ENCODE results near the gene MYLK.

MYLK gene

DNA sequence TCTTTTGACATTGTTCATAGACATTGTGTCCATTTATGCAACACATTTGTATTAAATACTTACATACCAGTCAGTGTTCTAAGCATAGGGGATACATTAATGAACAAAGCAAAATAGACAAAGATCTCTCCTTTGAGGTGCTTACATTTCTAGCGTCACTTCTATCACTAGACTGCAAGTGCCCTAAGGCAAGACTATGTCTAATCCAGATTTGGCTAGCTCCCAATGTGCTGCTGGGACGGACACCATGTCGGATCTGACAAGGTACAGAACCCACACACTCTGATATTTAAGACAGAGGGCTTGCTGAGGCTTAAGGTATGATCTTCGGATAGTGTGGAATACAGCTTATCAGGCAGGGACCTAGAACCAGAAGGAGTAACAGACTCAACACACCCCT, 41.4 kb downstream of the MYLK start:
- Histone ChIP-seq H3K4me3 (ENCODE audit: low read length, poor library complexity, severe bottlenecking) (no peak overlapping the region), H3K9me3 (ENCODE audit: insufficient read depth, low read depth, low read length) (peaks cover 13% of the 10 kb centered on the region), H3K9me2 (replicated peaks; ENCODE audit: low read depth, low read length) (no peaks in the 10 kb centered on the region), H3K4me2 (ENCODE audit: low read depth, low read length, poor library complexity, severe bottlenecking) (no peak overlapping the region), H4K20me1 (ENCODE audit: insufficient read depth, low read length, poor library complexity, severe bottlenecking) (no peaks in the 10 kb centered on the region), H3K27me3 (ENCODE audit: insufficient read depth, low read length, poor library complexity, severe bottlenecking) (peaks cover 6% of the 10 kb centered on the region), H3K9ac (ENCODE audit: low read depth, low read length, poor library complexity, severe bottlenecking) (no peak overlapping the region), H3F3A (ENCODE audit: low read depth) (no peaks in the 10 kb centered on the region), H3K79me2 (ENCODE audit: insufficient read depth, low read length) (no peaks in the 10 kb centered on the region), H3K36me3 (ENCODE audit: insufficient read depth, low read length) (no peaks in the 10 kb centered on the region), H3K4me1 (ENCODE audit: insufficient read depth, low read length, poor library complexity, severe bottlenecking) (no peaks in the 10 kb centered on the region), H2AFZ (ENCODE audit: low read length) (no peak overlapping the region)
- TF ChIP-seq, protein P1, sequence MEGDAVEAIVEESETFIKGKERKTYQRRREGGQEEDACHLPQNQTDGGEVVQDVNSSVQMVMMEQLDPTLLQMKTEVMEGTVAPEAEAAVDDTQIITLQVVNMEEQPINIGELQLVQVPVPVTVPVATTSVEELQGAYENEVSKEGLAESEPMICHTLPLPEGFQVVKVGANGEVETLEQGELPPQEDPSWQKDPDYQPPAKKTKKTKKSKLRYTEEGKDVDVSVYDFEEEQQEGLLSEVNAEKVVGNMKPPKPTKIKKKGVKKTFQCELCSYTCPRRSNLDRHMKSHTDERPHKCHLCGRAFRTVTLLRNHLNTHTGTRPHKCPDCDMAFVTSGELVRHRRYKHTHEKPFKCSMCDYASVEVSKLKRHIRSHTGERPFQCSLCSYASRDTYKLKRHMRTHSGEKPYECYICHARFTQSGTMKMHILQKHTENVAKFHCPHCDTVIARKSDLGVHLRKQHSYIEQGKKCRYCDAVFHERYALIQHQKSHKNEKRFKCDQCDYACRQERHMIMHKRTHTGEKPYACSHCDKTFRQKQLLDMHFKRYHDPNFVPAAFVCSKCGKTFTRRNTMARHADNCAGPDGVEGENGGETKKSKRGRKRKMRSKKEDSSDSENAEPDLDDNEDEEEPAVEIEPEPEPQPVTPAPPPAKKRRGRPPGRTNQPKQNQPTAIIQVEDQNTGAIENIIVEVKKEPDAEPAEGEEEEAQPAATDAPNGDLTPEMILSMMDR (conservative IDR thresholded peaks at IDR 0.05; ENCODE audit: low read length): no peak
- TF ChIP-seq EZH2phosphoT487 (IDR thresholded peaks at IDR 0.05; ENCODE audit: borderline replicate concordance): no peak

GRCh38 chr3:123841476-123842238, 42.5 kb downstream of the MYLK start:
- Histone ChIP-seq H4K20me1 (ENCODE audit: insufficient read depth, low read length, poor library complexity, severe bottlenecking) (no peaks in the 10 kb centered on the region), H3K79me2 (ENCODE audit: insufficient read depth, low read length) (no peaks in the 10 kb centered on the region), H3K4me1 (ENCODE audit: insufficient read depth, low read length, poor library complexity, severe bottlenecking) (no peaks in the 10 kb centered on the region), H3K27me3 (ENCODE audit: insufficient read depth, low read length, poor library complexity, severe bottlenecking) (no peaks in the 10 kb centered on the region), H2AFZ (ENCODE audit: low read length) (no peak overlapping the region), H3F3A (ENCODE audit: low read depth) (no peaks in the 10 kb centered on the region), H3K4me3 (ENCODE audit: low read length, poor library complexity, severe bottlenecking) (no peak overlapping the region), H3K9me2 (replicated peaks; ENCODE audit: low read depth, low read length) (no peaks in the 10 kb centered on the region), H3K9me3 (ENCODE audit: insufficient read depth, low read depth, low read length) (0 out of 2 replicates have a peak, but pooled peaks cover 6% of the 10 kb centered on the region), H3K36me3 (ENCODE audit: insufficient read depth, low read length) (no peaks in the 10 kb centered on the region), H3K4me2 (ENCODE audit: low read depth, low read length, poor library complexity, severe bottlenecking) (no peak overlapping the region), H3K9ac (ENCODE audit: low read depth, low read length, poor library complexity, severe bottlenecking) (no peak overlapping the region)
- TF ChIP-seq EZH2phosphoT487 (IDR thresholded peaks at IDR 0.05; ENCODE audit: borderline replicate concordance): no peak
- TF ChIP-seq, protein P1 (conservative IDR thresholded peaks at IDR 0.05; ENCODE audit: low read length): no peak

DNA sequence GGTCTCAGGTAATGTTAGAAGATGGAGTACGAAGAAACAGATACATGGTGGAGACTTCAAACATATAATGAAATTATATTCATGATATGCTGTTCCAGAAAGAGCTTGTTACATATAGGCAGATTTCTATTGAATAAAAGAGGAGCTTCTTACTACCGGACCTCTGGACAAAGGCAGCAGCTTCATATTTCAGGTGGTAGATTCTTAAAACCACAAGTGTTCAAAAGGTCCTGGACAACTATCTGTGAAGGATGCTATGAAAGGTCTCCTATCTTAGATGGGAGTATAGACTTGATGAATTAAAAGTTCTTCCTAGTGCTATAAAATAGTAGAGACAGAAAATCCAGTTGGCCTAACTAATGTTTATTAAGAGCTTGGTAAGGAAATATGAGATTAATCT, 43.2 kb downstream of the MYLK start:
- no peaks in the 10 kb centered on the region for H3K9me2 ChIP-seq (replicated peaks; ENCODE audit: low read depth, low read length)
- no peak overlapping the region for H3K9ac ChIP-seq (ENCODE audit: low read depth, low read length, poor library complexity, severe bottlenecking)
- TF ChIP-seq EZH2phosphoT487 (IDR thresholded peaks at IDR 0.05; ENCODE audit: borderline replicate concordance): no peak
- TF ChIP-seq, protein P1 (conservative IDR thresholded peaks at IDR 0.05; ENCODE audit: low read length): no peak
- no peaks in the 10 kb centered on the region for H3K4me1 ChIP-seq (ENCODE audit: insufficient read depth, low read length, poor library complexity, severe bottlenecking)
- H3K9me3 ChIP-seq (ENCODE audit: insufficient read depth, low read depth, low read length): 0 out of 2 replicates have a peak, but pooled peaks cover 3% of the 10 kb centered on the region
- no peak overlapping the region for H2AFZ ChIP-seq (ENCODE audit: low read length)
- H3K4me2 ChIP-seq (ENCODE audit: low read depth, low read length, poor library complexity, severe bottlenecking): no peak overlapping the region
- no peaks in the 10 kb centered on the region for H3F3A ChIP-seq (ENCODE audit: low read depth)
- H3K36me3 ChIP-seq (ENCODE audit: insufficient read depth, low read length): no peaks in the 10 kb centered on the region
- H4K20me1 ChIP-seq (ENCODE audit: insufficient read depth, low read length, poor library complexity, severe bottlenecking): no peaks in the 10 kb centered on the region
- H3K79me2 ChIP-seq (ENCODE audit: insufficient read depth, low read length): no peaks in the 10 kb centered on the region
- no peak overlapping the region for H3K4me3 ChIP-seq (ENCODE audit: low read length, poor library complexity, severe bottlenecking)
- no peaks in the 10 kb centered on the region for H3K27me3 ChIP-seq (ENCODE audit: insufficient read depth, low read length, poor library complexity, severe bottlenecking)

All from Loucy (cell line).